Suprapubic skin (tissue), 4 donors: Measurements from ENCODE around the gene TOR3A.

ENCODE experiments used
- EP300 ChIP-seq: sonication (generic); formaldehyde crosslinking; IDR thresholded peaks from one replicate; pipeline ENCODE4 v1.6.1; 2017; ENCODE audit warnings: antibody characterized with exemption
- POLR2A ChIP-seq, 2 donors: fragments of 450-650 bp; IDR thresholded peaks; one replicate each; pipeline ENCODE4 v1.6.1; 2017; ENCODE audit warnings: antibody characterized with exemption in 2 of 2, mild to moderate bottlenecking in 2 of 2, moderate library complexity in 2 of 2
- POLR2AphosphoS5 ChIP-seq, 3 donors: sonication (generic); formaldehyde crosslinking; IDR thresholded peaks; one replicate each; pipeline ENCODE4 v1.6.1; 2017; ENCODE audit warnings: antibody characterized with exemption in 3 of 3
- TF ChIP-seq, protein P1 (sequence below), 2 donors: fragments of 200-600 bp in 1 of 2; fragments of 450-650 bp in 1 of 2; sonication (generic) in 1 of 2; IDR thresholded peaks; one replicate each; pipeline ENCODE4 v1.5.1; 2016 to 2019; ENCODE audit warnings: antibody characterized with exemption in 2 of 2, mild to moderate bottlenecking in 1 of 2, moderate library complexity in 1 of 2

DNA sequence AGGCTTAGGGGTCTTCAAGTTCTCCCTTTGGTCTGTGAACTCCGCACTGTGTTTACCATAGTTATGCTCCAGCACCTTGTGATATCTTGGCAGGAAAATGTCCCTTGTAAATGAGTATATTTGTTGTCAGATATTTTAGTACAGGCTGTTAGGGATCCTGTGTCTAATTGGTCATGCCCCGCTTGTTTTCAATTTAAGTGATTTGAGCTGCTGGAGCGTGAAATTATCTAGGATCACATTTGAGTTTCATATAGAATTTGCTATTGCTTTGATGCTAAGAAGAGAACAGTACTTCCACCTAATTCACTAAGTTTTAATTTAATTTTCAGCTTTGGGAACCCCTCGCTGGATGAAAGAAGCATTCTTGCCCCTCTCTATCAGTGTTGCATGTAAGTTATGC is 15.4 kb upstream of the TOR3A start:
- TF ChIP-seq POLR2A (IDR thresholded peaks at IDR 0.05) (no peak), EP300 (no peak), POLR2AphosphoS5 (IDR thresholded peaks at IDR 0.05) (no peak)
- TF ChIP-seq, protein P1, sequence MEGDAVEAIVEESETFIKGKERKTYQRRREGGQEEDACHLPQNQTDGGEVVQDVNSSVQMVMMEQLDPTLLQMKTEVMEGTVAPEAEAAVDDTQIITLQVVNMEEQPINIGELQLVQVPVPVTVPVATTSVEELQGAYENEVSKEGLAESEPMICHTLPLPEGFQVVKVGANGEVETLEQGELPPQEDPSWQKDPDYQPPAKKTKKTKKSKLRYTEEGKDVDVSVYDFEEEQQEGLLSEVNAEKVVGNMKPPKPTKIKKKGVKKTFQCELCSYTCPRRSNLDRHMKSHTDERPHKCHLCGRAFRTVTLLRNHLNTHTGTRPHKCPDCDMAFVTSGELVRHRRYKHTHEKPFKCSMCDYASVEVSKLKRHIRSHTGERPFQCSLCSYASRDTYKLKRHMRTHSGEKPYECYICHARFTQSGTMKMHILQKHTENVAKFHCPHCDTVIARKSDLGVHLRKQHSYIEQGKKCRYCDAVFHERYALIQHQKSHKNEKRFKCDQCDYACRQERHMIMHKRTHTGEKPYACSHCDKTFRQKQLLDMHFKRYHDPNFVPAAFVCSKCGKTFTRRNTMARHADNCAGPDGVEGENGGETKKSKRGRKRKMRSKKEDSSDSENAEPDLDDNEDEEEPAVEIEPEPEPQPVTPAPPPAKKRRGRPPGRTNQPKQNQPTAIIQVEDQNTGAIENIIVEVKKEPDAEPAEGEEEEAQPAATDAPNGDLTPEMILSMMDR (IDR thresholded peaks at IDR 0.05), result no peak
